ENCODE data around the gene RPRD1B.

Gene RPRD1B

DNA sequence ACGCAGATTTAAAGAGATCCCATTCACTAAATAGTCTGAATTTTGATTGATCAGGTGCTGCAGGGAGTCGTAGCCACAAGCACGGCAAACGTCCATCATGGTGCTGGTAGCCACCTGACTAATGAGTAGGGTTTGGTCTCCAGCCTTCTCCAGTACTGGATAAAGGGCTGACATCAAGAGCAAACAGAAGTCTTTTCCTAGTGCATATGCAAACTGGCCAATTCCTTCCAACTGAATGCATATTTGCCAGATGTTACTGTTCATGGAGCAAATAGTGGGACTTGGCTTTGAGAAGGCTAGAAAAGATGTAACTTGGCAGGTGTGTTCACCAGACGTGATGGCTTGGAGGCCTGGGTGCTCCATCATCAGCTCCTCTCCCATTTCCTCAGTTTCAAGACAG lies 21.9 kb upstream of the RPRD1B start:
- H3K4me3 ChIP-seq (ENCODE audit: control insufficient read depth, low read depth, low read length) = no peak overlapping the region
- TF ChIP-seq, protein P1, sequence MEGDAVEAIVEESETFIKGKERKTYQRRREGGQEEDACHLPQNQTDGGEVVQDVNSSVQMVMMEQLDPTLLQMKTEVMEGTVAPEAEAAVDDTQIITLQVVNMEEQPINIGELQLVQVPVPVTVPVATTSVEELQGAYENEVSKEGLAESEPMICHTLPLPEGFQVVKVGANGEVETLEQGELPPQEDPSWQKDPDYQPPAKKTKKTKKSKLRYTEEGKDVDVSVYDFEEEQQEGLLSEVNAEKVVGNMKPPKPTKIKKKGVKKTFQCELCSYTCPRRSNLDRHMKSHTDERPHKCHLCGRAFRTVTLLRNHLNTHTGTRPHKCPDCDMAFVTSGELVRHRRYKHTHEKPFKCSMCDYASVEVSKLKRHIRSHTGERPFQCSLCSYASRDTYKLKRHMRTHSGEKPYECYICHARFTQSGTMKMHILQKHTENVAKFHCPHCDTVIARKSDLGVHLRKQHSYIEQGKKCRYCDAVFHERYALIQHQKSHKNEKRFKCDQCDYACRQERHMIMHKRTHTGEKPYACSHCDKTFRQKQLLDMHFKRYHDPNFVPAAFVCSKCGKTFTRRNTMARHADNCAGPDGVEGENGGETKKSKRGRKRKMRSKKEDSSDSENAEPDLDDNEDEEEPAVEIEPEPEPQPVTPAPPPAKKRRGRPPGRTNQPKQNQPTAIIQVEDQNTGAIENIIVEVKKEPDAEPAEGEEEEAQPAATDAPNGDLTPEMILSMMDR (conservative IDR thresholded peaks at IDR 0.05; ENCODE audit: control insufficient read depth, insufficient read depth, low read depth, low read length) = no peak
- DNase-seq (ENCODE audit: low read depth) = no peak

DNA sequence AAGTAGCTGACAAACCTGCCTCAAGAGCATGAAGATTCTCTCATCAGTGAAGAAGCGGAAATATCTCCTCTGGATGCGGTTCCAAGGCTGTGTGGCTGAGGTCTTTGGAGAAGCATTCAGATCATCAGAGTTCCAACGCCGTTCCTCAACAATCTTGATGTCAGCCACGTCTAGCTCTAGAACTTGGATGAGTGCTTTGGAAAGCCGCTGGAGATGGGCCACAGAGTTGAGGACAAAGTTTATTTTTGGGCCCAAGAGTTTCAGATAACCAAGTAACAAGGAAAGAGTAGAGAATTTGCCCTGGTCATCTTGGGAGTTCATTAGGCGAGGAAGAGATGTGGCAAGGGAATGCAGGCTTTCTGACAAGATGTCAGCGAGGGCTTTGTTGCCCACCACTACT lies 21.2 kb upstream of the RPRD1B start:
- DNase-seq (ENCODE audit: low read depth) = no peak
- H3K4me3 ChIP-seq (ENCODE audit: control insufficient read depth, low read depth, low read length) = no peak overlapping the region
- TF ChIP-seq, protein P1 (conservative IDR thresholded peaks at IDR 0.05; ENCODE audit: control insufficient read depth, insufficient read depth, low read depth, low read length) = no peak

DNA sequence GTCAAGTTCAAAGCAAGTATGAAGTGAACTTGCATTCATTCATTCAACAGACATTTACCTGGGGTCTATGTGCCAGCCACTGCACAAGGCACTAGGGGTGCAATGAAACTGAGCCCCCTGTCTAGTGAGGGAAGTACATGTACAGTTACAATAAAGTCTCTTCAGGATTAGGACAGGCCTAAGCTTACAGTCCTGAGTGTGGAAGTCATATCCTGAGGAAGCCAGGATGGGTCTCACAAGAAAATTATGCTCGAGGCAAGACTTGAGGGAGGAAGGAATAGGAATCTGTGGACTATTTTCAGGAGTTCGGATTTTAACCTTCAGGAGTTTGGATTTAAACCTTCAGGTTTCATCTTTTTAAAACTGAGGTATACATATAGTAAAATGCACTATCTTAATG lies 19.7 kb upstream of the RPRD1B start:
- no peak overlapping the region for H3K4me3 ChIP-seq (ENCODE audit: control insufficient read depth, low read depth, low read length)
- TF ChIP-seq, protein P1 (conservative IDR thresholded peaks at IDR 0.05; ENCODE audit: control insufficient read depth, insufficient read depth, low read depth, low read length) = no peak

DNA sequence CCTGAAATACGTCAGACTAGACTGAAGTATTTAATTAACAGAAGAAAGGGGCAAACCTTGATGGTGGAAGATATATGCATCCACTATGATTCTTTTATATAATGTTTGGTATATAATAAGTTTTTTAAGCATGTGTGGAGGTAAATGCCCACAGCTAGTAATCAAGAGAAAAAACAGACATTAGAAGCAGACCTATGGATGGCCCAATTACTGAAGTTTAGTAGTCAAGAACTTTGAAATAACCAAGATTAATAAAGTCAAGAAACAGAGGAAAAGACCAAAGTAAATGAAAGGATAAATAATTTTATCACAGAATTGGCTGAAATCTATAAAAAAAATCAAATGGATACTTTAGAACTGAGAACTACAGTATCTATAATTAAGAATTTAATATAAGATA lies 15.6 kb upstream of the RPRD1B start:
- no peak for DNase-seq (ENCODE audit: low read depth)
- TF ChIP-seq, protein P1 (conservative IDR thresholded peaks at IDR 0.05; ENCODE audit: control insufficient read depth, insufficient read depth, low read depth, low read length) = no peak
- H3K4me3 ChIP-seq (ENCODE audit: control insufficient read depth, low read depth, low read length) = no peak overlapping the region

More for the DNA sequence above, 19.7 kb upstream of the RPRD1B start:
- no peak for DNase-seq (ENCODE audit: low read depth)

DNA sequence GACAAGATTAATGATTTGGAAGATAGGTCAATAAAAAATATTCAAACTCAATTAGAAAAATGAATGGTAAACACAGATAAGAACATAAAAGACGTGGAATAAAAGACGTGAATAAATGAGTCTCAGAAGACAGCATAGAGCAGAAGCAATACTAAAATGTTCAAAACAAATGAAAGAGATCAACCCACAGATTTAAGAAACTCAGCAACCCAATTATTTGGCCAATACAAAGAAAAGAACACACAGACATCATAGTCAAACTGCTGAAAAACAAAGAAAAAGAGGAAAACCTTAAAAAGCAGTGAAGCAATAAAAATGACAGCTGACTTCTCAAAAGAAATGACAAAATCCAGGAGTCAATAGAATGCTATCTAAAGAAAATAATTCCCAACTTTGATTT lies 15.2 kb upstream of the RPRD1B start:
- TF ChIP-seq, protein P1 (conservative IDR thresholded peaks at IDR 0.05; ENCODE audit: control insufficient read depth, insufficient read depth, low read depth, low read length) = no peak
- no peak overlapping the region for H3K4me3 ChIP-seq (ENCODE audit: control insufficient read depth, low read depth, low read length)
- no peak for DNase-seq (ENCODE audit: low read depth)

DNA sequence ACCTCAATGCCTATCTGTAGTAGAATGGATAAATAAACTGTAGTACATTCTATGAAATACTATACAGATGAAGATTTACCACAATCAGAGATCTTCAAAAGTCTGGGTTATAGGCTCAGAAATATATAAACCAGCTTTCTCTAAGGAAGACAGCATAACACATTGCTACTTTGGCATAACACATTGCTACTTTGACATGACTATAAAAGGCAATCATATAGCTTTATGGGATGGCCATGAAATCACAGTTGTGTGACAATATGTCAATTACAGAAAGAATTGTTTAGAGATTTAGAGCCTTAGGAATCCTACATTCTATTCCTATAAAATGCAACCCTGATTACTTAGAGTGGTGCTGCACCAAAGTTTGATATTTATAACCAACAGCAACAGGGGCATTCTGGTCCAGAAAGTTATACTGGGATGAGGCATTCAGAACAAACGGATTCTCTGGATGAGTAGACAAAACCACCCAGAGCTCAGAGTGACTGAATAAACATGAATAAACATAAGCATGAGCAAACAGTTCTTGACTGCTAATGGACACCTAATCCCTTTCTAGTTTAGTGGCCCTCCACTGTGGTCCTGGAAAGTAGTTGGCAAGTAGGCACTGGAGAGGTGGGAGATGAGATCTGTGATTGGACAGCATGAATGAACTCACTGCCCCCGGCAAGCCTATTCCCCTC lies 12.3 kb upstream of the RPRD1B start:
- peak; percentile 36 for DNase-seq (ENCODE audit: low read depth)
- TF ChIP-seq, protein P1 (conservative IDR thresholded peaks at IDR 0.05; ENCODE audit: control insufficient read depth, insufficient read depth, low read depth, low read length) = no peak
- no peak overlapping the region for H3K4me3 ChIP-seq (ENCODE audit: control insufficient read depth, low read depth, low read length)

Measured in fibroblast of mammary gland (primary cell).